ENCODE data around the gene CXCR6.

DNA sequence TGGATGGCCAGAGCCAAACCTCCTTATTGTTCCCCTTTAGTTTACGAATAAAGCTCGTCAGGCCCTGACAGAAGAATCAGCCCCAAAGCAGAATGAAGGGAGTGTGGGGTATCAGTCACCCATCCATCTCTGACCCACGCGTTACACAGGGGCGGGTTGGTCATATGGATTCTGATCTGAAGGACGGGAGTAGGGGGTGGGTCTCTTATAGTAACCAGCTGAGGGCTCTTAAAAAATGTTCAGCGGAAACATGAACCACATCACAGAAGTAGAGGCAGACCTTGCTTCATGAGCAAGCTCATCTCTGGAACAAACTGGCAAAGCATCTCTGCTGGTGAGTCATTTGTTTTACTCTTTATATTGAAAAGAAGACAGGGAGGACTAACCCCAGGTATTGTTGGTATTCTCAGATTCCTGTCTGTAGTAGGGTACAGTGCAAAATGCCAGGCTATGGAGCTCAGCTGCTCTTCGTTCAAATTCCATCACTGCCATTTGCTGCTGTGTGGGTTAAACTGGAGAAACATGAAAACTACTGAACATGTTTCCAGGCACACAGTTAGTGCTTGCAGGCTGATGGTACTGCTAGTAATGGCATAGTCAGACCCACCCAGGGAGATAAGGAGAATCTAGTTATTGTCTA lies at the start of gene CXCR6:
- TF ChIP-seq, protein P1, sequence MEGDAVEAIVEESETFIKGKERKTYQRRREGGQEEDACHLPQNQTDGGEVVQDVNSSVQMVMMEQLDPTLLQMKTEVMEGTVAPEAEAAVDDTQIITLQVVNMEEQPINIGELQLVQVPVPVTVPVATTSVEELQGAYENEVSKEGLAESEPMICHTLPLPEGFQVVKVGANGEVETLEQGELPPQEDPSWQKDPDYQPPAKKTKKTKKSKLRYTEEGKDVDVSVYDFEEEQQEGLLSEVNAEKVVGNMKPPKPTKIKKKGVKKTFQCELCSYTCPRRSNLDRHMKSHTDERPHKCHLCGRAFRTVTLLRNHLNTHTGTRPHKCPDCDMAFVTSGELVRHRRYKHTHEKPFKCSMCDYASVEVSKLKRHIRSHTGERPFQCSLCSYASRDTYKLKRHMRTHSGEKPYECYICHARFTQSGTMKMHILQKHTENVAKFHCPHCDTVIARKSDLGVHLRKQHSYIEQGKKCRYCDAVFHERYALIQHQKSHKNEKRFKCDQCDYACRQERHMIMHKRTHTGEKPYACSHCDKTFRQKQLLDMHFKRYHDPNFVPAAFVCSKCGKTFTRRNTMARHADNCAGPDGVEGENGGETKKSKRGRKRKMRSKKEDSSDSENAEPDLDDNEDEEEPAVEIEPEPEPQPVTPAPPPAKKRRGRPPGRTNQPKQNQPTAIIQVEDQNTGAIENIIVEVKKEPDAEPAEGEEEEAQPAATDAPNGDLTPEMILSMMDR (IDR thresholded peaks at IDR 0.05; ENCODE audit: poor library complexity, severe bottlenecking), result no peak
- TF ChIP-seq EP300 (conservative IDR thresholded peaks at IDR 0.05; ENCODE audit: poor library complexity, severe bottlenecking) (no peak), RAD21 (conservative IDR thresholded peaks at IDR 0.05) (no peak), EZH2 (IDR thresholded peaks at IDR 0.05; ENCODE audit: borderline replicate concordance, insufficient read depth, low read length, poor library complexity, severe bottlenecking) (no peak), POLR2AphosphoS5 (IDR thresholded peaks at IDR 0.05) (no peak), MXI1 (conservative IDR thresholded peaks at IDR 0.05; ENCODE audit: poor library complexity, severe bottlenecking) (no peak), TAF1 (IDR thresholded peaks at IDR 0.05; ENCODE audit: low read depth) (no peak)
- TF ChIP-seq, protein P2, sequence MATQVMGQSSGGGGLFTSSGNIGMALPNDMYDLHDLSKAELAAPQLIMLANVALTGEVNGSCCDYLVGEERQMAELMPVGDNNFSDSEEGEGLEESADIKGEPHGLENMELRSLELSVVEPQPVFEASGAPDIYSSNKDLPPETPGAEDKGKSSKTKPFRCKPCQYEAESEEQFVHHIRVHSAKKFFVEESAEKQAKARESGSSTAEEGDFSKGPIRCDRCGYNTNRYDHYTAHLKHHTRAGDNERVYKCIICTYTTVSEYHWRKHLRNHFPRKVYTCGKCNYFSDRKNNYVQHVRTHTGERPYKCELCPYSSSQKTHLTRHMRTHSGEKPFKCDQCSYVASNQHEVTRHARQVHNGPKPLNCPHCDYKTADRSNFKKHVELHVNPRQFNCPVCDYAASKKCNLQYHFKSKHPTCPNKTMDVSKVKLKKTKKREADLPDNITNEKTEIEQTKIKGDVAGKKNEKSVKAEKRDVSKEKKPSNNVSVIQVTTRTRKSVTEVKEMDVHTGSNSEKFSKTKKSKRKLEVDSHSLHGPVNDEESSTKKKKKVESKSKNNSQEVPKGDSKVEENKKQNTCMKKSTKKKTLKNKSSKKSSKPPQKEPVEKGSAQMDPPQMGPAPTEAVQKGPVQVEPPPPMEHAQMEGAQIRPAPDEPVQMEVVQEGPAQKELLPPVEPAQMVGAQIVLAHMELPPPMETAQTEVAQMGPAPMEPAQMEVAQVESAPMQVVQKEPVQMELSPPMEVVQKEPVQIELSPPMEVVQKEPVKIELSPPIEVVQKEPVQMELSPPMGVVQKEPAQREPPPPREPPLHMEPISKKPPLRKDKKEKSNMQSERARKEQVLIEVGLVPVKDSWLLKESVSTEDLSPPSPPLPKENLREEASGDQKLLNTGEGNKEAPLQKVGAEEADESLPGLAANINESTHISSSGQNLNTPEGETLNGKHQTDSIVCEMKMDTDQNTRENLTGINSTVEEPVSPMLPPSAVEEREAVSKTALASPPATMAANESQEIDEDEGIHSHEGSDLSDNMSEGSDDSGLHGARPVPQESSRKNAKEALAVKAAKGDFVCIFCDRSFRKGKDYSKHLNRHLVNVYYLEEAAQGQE (IDR thresholded peaks at IDR 0.05; ENCODE audit: borderline replicate concordance), result no peak

Data from neural cell (in vitro differentiated cells).